Aortic smooth muscle cell (primary cell): ENCODE measurements around the gene ZNF19. TPM values are rescaled to one million over a fixed set of nuclear protein-coding genes. Genes with fewer than 3 reads are reported as not detected.

Source experiments
- total RNA-seq: library from RNA; depleted of rRNA; stranded (reverse); fragments of >200 nt; gene quantifications from 2 replicates; pipeline ENCODE4 v1.2.3, GENCODE V29; 2014

The ZNF19 gene
- total RNA-seq = 2.6 TPM in 2 replicates

GRCh38 chr16:71489122-71489521 is at the start of gene ZNF19:
ZNF19 (minus strand) TSS chr16:71489324; CDS start chr16:71482114, 7,210 bp downstream.

GRCh38 chr16:71526111-71526631 is 37.0 kb upstream of the ZNF19 start, which contains the start of gene CHST4:
CHST4 (plus strand) TSS chr16:71526426; CDS start chr16:71536678, 10,252 bp downstream.

GRCh38 chr16:71461686-71462648 is 27.2 kb downstream of the ZNF19 start, which contains the start of gene ZNF23:
ZNF23 (minus strand) TSS chr16:71462247; CDS start chr16:71456796, 5,451 bp downstream.

GRCh38 chr16:71442051-71442440 is 47.1 kb downstream of the ZNF19 start, which contains the start of gene TLE7:
TLE7 (minus strand) TSS chr16:71442054; CDS start chr16:71433324, 8,730 bp downstream.

Other genes with a start within 250 kb of the ZNF19 start
- gene CMTR2, start 199.9 kb downstream of the ZNF19 start, total RNA-seq = 20.7 and 21.5 TPM in 2 replicates
- not detected in 2 replicates for gene CALB2, start 130.6 kb downstream of the ZNF19 start, total RNA-seq
- not detected in 2 replicates for gene TLE7, start 47.3 kb downstream of the ZNF19 start, total RNA-seq
- 8.2 and 8.9 TPM in 2 replicates for gene ZNF23, start 27.1 kb downstream of the ZNF19 start, total RNA-seq
- gene CHST4, start 37.1 kb upstream of the ZNF19 start, total RNA-seq = not detected in 2 replicates
- not detected in 2 replicates for gene TAT, start 87.8 kb upstream of the ZNF19 start, total RNA-seq
- not detected in 2 replicates for gene MARVELD3, start 136.9 kb upstream of the ZNF19 start, total RNA-seq
- gene PHLPP2, start 235.4 kb upstream of the ZNF19 start, total RNA-seq = 5.5 and 6.7 TPM in 2 replicates